ENCODE measurements around the gene ZNF423. TPM values are rescaled to one million over a fixed set of nuclear protein-coding genes. Genes with fewer than 3 reads are reported as not detected.

Gene ZNF423
- total RNA-seq, 1 donor from 2014 or later, result 10.6 TPM

GRCh38 chr16:49521734-49522325 lies 334.1 kb downstream of the ZNF423 start:
- no peak overlapping the region for H3K4me3 Mint-ChIP-seq (ENCODE audit: unreplicated experiment)

GRCh38 chr16:49520492-49521038 lies 335.3 kb downstream of the ZNF423 start:
- Histone ChIP-seq H3K4me3 (ENCODE audit: insufficient read depth, low read depth, low read length) (no peak overlapping the region), H3K27ac (ENCODE audit: low read depth, low read length) (no peak overlapping the region), H3K9me3 (ENCODE audit: insufficient read depth, low read depth, low read length) (no peaks in the 10 kb centered on the region), H2AFZ (ENCODE audit: low read depth, low read length) (no peak overlapping the region), H3K79me2 (ENCODE audit: insufficient read depth, low read length) (no peaks in the 10 kb centered on the region), H3K4me2 (ENCODE audit: low read length) (no peak overlapping the region), H3K27me3 (ENCODE audit: insufficient read depth, low read length) (no peaks in the 10 kb centered on the region), H4K20me1 (ENCODE audit: insufficient read depth, low read length) (no peaks in the 10 kb centered on the region), H3K36me3 (ENCODE audit: insufficient read depth, low read length) (no peaks in the 10 kb centered on the region), H3K9ac (ENCODE audit: low read length) (no peak overlapping the region), H3K4me1 (ENCODE audit: insufficient read depth, low read length) (no peaks in the 10 kb centered on the region)
- no peak overlapping the region for H3K4me3 Mint-ChIP-seq (ENCODE audit: unreplicated experiment)
- peaks cover 2% of the 10 kb centered on the region for H3K27me3 Mint-ChIP-seq (ENCODE audit: low read depth, unreplicated experiment)
- DNase-seq (ENCODE audit: low read depth) (no peak), FAIRE-seq (no peak)
- no peaks in the 10 kb centered on the region for H3K4me1 Mint-ChIP-seq (ENCODE audit: low read depth, unreplicated experiment)
- TF ChIP-seq EZH2 (IDR thresholded peaks at IDR 0.05; ENCODE audit: insufficient read depth, low read length) (no peak), CTCF (IDR thresholded peaks at IDR 0.05; ENCODE audit: insufficient read depth, low read depth, low read length) (no peak)
- no peak overlapping the region for H3K27ac Mint-ChIP-seq (ENCODE audit: unreplicated experiment)
- peaks cover 6% of the 10 kb centered on the region for H3K36me3 Mint-ChIP-seq (ENCODE audit: low read depth, unreplicated experiment)
- H3K9me3 Mint-ChIP-seq (ENCODE audit: unreplicated experiment), result no peaks in the 10 kb centered on the region

More at GRCh38 chr16:49521734-49522325, 334.1 kb downstream of the ZNF423 start:
- Histone ChIP-seq H3K4me3 (ENCODE audit: insufficient read depth, low read depth, low read length) (no peak overlapping the region), H3K36me3 (ENCODE audit: insufficient read depth, low read length) (no peaks in the 10 kb centered on the region), H2AFZ (ENCODE audit: low read depth, low read length) (no peak overlapping the region), H3K27me3 (ENCODE audit: insufficient read depth, low read length) (no peaks in the 10 kb centered on the region), H3K79me2 (ENCODE audit: insufficient read depth, low read length) (no peaks in the 10 kb centered on the region), H4K20me1 (ENCODE audit: insufficient read depth, low read length) (no peaks in the 10 kb centered on the region), H3K4me1 (ENCODE audit: insufficient read depth, low read length) (no peaks in the 10 kb centered on the region), H3K27ac (ENCODE audit: low read depth, low read length) (no peak overlapping the region), H3K9me3 (ENCODE audit: insufficient read depth, low read depth, low read length) (no peaks in the 10 kb centered on the region), H3K4me2 (ENCODE audit: low read length) (no peak overlapping the region), H3K9ac (ENCODE audit: low read length) (no peak overlapping the region)
- no peak overlapping the region for H3K27ac Mint-ChIP-seq (ENCODE audit: unreplicated experiment)
- no peaks in the 10 kb centered on the region for H3K9me3 Mint-ChIP-seq (ENCODE audit: unreplicated experiment)
- FAIRE-seq, result no peak
- no peak for DNase-seq (ENCODE audit: low read depth)
- no peaks in the 10 kb centered on the region for H3K4me1 Mint-ChIP-seq (ENCODE audit: low read depth, unreplicated experiment)
- H3K36me3 Mint-ChIP-seq (ENCODE audit: low read depth, unreplicated experiment), result peaks cover 6% of the 10 kb centered on the region
- TF ChIP-seq EZH2 (IDR thresholded peaks at IDR 0.05; ENCODE audit: insufficient read depth, low read length), result no peak
- no peak for TF ChIP-seq CTCF (IDR thresholded peaks at IDR 0.05; ENCODE audit: insufficient read depth, low read depth, low read length)
- H3K27me3 Mint-ChIP-seq (ENCODE audit: low read depth, unreplicated experiment), result peaks cover 2% of the 10 kb centered on the region

GRCh38 chr16:49519741-49520140 lies 336.2 kb downstream of the ZNF423 start:
- Histone ChIP-seq H3K4me1 (ENCODE audit: insufficient read depth, low read length) (no peaks in the 10 kb centered on the region), H3K4me2 (ENCODE audit: low read length) (no peak overlapping the region), H3K27me3 (ENCODE audit: insufficient read depth, low read length) (no peaks in the 10 kb centered on the region), H3K27ac (ENCODE audit: low read depth, low read length) (no peak overlapping the region), H3K79me2 (ENCODE audit: insufficient read depth, low read length) (no peaks in the 10 kb centered on the region), H3K9me3 (ENCODE audit: insufficient read depth, low read depth, low read length) (no peaks in the 10 kb centered on the region), H4K20me1 (ENCODE audit: insufficient read depth, low read length) (no peaks in the 10 kb centered on the region), H3K4me3 (ENCODE audit: insufficient read depth, low read depth, low read length) (no peak overlapping the region), H2AFZ (ENCODE audit: low read depth, low read length) (no peak overlapping the region), H3K36me3 (ENCODE audit: insufficient read depth, low read length) (no peaks in the 10 kb centered on the region), H3K9ac (ENCODE audit: low read length) (no peak overlapping the region)
- no peak overlapping the region for H3K27ac Mint-ChIP-seq (ENCODE audit: unreplicated experiment)
- no peaks in the 10 kb centered on the region for H3K27me3 Mint-ChIP-seq (ENCODE audit: low read depth, unreplicated experiment)
- H3K4me1 Mint-ChIP-seq (ENCODE audit: low read depth, unreplicated experiment), result no peaks in the 10 kb centered on the region
- DNase-seq (ENCODE audit: low read depth) (no peak), FAIRE-seq (no peak)
- H3K4me3 Mint-ChIP-seq (ENCODE audit: unreplicated experiment), result no peak overlapping the region
- peaks cover 4% of the 10 kb centered on the region for H3K36me3 Mint-ChIP-seq (ENCODE audit: low read depth, unreplicated experiment)
- TF ChIP-seq CTCF (IDR thresholded peaks at IDR 0.05; ENCODE audit: insufficient read depth, low read depth, low read length), result no peak
- no peak for TF ChIP-seq EZH2 (IDR thresholded peaks at IDR 0.05; ENCODE audit: insufficient read depth, low read length)
- H3K9me3 Mint-ChIP-seq (ENCODE audit: unreplicated experiment), result no peaks in the 10 kb centered on the region

All from astrocyte (in vitro differentiated cells and primary cell).